HG02973 (cell line): ENCODE data around the gene ACTL10.

Source experiments
- ATAC-seq: cut with Tn5 transposase; IDR thresholded peaks from one replicate; pipeline ENCODE4 v1.9.1; 2021; ENCODE audit warnings: moderate library complexity; ENCODE audit not compliant: unreplicated experiment

Gene ACTL10

DNA sequence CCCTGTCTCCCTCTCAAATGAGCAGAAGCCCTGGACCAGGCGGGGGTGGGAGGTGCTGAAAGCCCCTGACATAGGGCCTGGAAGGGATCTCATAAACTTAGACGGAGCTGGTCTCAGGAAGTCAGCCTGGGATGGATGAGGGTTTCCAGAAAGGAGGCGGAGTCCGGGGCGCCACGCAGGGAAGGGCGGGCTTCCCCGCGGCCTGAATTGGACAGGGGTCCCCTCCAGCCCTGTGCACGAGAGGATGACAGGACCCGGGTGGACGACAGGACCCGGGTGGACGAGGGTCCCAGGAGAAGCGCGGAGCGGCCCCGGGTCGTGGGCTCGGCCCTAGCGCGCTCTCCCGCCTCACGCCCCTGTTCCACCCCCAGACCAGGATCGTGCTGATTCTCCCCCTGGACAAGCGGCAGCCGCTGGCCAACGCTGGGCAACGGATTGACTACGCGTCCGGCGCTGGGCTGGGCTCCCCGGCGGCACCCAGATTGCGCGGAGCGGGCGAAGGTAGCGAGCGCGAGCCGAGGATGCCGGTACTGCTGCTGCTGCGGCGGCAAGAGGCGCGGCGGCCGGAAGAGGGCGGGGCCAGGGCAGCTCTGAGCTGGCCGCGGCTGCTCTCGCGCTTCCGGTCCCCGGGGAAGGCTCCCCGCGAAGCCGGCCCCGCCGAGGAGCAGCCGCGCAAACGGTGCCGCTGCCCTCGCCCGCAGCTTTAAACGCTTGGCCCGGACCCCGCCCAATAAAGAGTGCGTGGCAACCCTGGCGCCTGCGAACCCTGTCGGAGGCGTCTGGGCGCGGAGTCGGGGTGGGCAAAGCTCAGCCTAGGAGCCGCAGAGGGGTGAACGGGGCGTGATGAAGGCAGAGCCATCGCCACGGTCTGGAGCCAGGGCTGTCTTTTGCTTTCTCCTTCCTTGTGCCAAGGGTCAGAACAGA lies 3.3 kb upstream of the ACTL10 start:
- ATAC-seq, result peak; percentile 38

GRCh38 chr20:33664085-33664761 lies 2.5 kb upstream of the ACTL10 start:
- no peak for ATAC-seq

- no peak for ATAC-seq
Measured at GRCh38 chr20:33664762-33665144, 2.0 kb upstream of the ACTL10 start.

DNA sequence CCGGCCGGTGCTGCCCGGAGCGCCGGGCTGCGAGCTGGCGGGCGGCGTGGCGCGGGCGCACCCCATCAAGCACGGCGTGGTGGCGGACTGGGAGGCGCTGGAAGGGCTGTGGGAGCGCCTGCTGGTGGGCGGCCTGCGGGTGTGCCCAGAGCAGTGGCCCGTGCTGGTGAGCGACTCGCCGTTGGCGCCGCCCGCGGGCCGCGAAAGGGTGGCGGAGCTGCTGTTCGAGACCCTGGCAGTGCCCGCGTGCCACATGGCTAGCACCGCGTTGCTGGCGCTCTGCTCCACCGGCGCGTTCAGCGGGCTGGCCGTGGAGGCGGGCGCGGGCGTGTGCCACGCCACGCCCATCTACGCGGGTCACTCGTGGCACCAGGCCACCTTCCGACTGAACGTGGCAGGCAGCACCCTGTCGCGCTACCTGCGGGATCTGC lies 517 bp downstream of the ACTL10 start:
- ATAC-seq, result peak; percentile 2

DNA sequence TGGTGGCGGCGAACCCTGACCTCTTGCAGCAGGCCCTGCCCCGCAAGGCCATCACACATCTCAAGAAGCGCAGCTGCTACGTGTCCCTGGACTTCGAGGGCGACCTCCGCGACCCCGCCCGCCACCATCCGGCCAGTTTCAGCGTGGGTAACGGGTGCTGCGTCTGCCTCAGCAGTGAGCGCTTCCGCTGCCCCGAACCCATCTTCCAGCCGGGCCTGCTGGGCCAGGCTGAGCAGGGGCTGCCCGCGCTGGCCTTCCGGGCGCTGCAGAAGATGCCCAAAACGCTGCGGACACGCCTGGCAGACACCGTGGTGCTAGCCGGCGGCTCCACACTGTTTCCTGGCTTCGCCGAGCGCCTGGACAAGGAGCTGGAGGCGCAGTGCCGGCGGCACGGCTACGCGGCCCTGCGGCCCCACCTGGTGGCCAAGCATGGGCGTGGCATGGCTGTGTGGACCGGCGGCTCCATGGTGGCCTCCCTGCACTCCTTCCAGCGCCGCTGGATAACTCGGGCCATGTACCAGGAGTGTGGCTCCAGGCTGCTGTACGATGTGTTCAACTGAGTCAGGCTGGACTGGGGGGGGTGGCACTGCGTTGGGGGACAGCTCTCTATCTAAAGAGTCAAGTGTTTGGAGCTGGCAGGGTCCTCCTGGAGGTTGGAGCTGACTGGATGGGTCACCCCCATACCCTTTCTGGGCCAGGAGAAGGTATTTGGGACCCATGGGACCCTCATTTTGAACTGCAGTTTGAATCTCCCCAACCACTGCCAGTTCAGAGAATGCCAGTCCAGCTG lies 1.1 kb downstream of the ACTL10 start:
- no peak for ATAC-seq

DNA sequence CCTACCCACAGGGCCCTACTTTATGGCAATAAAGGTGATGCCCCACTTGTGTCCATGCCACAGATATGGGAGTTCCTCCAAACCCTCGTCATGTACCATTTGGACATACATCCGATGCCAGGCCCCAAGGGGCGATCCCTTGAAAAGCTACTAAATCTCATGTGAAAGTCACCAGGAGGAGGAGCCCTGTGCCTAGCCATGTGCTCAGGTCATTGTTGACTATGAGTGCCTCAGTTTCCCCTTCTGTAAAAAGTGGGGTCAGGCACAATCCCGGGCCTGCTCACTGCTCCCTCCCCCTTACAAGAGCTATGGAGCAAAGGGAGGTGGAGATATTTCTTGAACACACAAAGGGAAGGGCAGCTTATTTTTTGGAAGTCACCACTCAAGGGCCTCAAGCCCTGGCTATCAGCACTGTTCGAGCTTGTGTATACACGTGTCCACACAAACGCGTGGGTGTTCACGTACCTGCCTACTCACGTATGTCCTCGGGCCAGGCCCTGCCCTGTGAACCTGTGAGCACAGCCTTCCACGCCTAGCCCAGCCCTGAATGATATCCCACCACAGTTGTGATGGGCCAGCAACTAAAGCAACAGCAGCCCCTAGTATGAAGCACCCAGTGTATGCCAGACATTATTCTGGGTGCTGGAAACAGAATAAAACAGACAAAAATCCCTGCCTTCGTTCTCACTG lies 1.9 kb downstream of the ACTL10 start:
- ATAC-seq, result no peak

DNA sequence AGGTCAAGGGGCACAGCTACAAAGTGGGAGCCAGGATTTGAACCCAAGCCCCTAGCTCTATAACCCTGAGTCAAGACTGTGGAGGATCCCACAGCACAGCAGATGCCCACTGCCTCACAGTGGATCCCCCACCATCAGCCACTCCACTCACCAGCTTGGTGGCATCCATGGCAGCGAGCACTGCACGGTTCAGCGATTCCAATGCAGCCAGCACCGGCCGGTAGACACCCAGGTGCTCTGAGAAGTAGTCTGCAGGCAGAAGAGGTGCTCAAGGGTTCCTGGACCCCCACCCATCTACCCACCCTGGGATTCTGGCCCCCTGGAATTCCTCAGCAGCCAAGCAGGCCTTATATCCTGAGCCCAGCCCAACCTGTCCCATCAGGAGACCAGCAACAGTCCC lies 2.5 kb downstream of the ACTL10 start:
- no peak for ATAC-seq

- no peak for ATAC-seq
Measured at GRCh38 chr20:33669873-33670640, 3.3 kb downstream of the ACTL10 start.

DNA sequence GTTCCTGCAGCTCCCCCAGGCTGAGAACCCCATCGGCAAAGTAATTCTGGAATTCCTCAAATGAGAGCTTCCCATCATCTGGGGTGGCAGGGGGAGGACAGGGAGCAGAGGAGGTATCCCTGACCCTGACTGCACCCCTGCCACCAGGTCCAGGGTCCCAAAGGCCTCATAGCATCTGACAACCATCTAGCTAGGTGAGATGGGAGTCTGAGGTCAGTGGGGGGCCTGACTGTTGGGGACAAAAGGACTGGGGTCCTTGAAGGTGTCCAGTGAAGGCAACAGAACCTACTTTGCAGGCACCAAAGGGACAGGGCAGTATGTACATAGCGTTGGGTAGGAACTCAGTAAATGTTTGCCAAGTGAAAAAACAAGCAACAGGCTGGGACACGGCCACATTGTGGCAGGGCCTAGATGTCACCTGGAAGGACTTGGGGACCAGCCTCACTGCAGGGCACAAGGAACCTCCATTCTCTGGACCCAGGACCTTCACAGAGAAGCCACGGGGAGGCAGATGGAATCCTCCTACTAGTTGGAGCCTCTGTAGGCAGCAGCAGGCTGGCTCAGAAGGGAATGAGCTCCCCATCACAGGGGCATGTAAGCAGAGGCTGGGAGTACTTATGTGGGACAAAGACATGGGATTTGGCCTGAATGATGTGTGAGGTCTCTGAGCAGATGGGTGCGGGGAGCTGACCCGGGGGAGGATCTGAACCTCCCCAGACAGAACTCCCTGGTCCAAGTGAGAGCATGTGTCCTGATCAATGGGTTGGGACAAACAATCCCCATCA lies 4.2 kb downstream of the ACTL10 start:
- ATAC-seq, result no peak

DNA sequence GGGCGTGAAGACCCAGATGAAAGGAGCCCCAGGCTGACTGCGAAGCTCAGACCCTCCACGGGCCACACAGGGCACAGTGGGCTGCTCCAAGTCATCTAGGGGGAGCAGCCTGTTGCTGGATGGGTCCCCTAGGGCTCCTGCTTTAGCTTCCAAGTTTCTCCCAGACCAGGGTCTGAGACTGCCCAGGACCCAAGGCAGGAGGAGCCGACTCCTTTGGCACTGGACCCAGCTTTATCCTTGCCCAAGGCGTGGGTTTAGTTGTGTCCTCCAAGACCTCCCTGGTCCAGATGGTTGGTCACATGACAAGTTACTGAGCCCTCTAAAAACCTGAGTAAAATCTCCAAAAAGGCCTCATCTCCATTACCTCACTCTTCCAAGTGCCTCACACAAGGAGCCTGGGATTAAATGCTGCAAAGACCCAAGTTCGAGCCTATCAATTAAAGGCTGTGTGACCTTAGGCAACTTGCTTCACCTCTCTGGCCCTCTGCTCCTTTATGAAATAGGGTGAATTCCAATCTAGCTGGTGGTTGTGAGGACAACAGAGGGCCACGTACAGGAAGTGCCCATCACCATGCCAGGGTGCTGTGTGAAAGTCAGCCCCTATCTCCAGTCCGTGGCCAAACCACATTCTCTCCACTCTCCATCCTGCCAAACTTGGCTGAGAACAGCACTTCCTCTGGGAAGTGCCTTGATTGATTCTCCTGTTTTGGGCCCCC lies 5.0 kb downstream of the ACTL10 start:
- no peak for ATAC-seq

DNA sequence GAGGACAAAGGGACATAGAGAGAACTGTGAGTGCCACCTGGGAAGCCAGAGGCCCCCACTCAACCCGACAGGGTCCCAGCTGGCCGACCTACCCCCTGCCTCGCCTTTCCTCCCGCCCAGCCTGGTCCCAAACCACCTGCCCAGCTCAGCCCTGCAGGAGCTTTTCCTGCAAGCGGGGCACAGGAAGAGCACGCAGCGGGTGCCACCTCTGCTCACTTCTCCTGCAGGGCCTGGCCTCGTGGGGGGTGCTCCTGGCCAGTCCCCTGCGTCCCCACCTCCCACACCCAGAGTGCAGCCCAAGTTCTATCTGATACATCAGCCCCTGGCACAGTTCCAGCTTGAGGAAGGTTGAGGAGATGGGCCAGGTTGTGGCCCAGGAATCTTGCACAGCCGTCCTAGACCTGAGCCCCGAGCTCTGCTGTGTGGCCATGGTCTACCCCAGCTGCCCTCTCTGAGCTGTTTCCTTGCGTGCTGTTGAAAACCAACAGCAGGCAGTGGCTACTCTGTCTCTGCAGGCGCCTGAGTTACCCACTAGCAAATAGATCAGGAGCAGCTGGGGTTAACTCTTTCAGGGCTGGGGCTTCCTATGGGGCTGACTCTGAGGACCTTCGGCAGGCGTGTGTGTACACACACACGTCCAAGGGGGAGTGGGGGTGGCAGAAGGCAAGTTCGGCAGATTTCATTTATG lies 5.8 kb downstream of the ACTL10 start:
- ATAC-seq, result no peak

- no peak for ATAC-seq
Measured at GRCh38 chr20:33673114-33673409, 6.3 kb downstream of the ACTL10 start.

DNA sequence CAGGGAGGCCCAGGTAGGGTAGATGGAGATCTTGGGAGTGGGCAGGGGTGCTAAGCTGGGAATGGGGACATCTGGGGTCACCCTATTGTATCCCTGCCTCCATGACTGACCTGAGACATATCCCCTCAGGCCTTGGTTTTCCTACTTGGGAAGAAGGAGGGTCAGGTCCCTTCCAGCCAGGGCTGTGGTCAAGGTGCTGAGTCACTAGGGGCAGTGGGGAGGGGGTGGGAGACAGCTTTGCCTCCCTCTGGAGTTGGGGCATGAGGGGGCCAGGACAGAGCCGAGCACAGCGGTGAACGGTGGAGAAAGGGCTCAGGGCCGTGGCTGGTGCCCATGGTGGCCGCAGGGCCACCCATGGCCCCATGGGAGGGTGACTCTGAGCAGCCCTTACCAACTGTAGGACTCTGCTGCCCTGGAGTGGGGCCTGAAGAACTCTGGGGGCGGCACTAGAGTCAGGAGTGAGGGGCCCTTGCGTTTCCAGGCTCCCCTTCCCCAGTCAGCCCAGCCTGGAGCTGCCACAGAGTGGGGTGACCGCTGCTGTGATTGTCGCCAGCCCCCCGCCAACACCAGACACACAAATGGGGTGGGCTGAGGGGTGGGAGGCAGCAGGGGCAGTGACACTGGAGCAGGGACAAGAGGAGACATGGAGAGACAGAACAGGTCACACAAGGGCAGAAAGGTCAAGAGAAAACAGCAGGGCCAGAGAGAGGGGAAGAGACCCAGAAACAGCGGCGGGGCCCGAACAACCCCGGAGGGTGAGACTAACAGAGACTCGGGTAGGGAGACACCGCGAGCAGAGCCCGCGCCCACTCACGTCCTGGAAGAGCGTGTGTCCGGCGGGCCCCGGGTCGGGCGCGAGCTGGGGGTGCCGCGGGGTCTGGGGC lies 6.9 kb downstream of the ACTL10 start:
- no peak for ATAC-seq

- ATAC-seq, result no peak
Measured at GRCh38 chr20:33674294-33675135, 7.8 kb downstream of the ACTL10 start, which contains the start of gene NECAB3. NECAB3 (minus strand) TSS chr20:33674428; CDS start chr20:33674352, 76 bp downstream.

DNA sequence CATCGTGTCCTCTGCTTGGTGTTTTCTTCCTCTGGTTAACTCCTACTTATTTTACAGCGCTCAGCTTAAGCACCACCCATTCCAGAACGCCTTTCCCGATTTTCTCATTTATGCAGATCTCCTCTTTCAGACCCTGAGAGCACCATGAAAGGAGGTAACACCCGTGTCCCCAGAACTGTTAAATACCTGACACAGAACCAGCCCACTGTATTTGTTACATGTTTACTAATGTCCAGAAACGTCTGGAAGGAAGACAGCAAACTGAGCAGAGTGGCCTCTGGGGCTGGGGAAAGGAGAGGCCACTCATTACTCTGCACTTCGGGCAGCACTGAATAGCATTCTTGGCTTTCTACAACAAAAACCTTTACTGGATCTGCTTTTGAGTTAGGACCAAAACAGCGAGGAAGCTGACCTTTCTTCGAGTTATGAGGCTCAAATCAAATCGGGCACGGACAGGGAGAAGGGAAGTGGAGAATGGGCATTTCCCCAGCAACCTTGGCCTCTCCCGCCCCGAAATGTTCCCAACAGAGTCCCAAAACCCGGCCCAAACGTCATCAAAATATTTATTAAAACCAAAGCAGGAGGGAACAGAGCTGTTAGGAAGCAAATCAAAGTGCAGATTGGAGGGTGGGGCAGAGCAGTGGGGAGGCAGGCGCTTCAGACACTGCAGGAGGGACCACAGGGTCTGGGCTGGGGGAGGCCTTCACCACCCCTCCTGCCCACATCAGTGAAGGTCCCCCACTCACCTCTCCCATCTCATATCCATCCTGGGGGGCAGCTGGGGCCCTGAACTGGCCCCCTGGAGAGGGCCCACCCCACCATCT lies 8.6 kb downstream of the ACTL10 start:
- no peak for ATAC-seq
